COLO668 (cell line): ENCODE measurements around the gene MICAL2.

Source experiments
- DNase-seq: peaks from one replicate; lab custom pipeline; 2025; ENCODE audit not compliant: unreplicated experiment; lab: John Stamatoyannopoulos, UW

Gene MICAL2

DNA sequence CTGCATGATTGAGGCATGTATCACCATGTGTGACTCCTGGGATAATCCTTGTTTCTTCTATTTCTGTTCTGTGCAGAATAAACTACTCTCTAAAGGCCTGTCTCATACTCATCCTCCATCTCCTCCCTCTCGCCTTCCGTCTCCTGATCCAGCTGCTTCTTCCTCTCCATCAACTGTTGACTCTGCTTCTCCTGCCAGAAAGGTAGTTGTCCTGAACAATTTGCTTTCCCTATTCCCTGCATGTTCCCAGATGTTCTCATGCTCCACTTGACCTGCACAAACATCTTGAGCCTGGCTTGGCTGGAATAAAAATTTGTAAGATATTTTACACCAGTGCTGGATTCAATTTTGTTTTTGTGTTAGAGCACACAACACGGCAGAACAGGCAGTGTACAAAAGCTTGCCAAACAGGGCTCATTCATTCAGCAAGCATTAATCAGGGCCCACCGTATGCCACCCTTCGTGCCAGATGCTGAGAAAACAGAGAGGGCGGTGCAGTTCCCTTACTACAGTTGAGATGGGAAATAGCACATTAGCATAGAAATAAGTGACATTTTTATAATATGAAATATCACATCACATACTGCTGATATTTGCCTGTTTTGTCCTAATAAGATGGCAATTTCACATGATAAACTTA is 133.6 kb downstream of the MICAL2 start:
- no peak for DNase-seq

DNA sequence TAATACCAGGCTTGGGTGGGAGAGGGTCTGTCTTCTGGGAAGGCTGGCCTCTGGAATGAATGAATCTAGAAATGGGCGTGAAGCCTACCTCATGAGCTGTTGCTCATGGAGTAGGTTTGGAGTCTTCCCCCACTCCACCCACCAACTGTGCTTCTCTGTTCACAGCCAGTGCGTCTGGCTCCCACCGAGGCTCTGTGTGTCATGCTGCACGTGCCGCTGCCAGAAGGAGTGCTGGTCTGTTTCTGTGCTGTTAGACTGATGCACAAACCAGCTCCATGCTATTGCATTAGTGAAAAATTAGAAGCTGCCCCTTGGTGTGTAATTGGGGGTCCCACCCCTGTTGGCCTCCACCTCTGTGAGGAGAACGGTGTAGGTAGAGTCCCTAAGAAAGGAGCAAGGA is 134.7 kb downstream of the MICAL2 start:
- DNase-seq, result no peak

DNA sequence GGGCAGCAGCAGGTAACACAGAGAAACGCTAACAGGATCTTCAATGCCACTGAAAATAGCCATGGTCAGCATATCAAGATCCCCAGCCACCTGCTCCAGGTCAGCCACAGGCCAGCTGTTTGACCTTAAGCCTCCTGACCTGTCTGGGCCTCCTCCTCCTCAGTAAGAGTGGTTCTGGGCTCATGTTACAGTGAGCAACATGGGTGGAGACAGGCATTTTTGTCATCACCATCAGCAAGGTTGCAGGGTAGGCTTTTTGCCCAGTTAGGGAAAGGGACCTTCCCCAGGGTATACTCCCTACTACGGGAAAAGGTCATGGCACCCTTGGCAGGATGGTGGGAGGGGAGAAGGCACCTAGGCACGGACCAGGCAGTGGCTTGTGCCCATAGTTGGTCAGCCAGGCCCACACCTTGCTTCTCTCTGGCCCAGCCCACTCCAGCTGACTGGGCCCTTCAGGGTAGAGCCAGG is 135.2 kb downstream of the MICAL2 start:
- no peak for DNase-seq

DNA sequence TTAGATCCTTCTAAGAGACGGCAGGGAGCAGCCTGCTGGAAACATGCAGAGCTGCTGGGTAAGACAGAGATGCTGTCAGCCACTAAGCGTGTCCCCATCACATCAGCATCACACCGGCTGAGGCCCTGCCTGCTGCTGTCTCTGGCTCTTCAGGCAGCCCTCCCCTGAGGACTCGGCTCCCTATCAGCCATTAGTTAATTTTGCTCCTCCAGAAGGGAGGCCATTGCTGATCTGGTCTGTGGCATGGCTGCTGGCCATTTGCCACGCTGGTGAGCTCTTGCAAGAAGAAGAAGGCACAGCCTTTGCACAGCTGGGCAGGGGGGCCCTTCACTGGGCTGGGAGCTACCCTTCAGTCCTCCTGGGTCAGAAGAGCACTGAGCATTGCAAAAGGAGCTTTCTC is 135.8 kb downstream of the MICAL2 start:
- no peak for DNase-seq

DNA sequence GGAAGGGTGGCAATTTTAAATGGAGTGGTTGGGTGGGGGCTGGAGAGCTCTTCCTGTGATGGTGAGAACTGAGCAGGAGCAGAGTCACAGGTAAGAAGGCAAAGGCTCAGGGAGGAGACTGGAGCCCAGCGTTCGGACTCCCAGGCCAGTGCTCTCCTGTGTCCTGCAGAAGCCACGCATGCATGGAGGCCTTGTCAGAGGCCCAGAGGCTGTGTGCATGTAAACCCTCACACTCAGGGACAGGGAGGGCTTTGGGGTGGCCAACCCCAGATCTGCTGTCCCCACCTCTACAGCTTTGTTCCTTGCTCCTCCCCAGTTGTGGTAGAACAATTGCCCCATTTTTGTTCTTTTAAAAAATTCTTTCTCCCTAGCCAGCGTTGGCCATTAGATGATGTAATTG is 136.6 kb downstream of the MICAL2 start:
- no peak for DNase-seq

DNA sequence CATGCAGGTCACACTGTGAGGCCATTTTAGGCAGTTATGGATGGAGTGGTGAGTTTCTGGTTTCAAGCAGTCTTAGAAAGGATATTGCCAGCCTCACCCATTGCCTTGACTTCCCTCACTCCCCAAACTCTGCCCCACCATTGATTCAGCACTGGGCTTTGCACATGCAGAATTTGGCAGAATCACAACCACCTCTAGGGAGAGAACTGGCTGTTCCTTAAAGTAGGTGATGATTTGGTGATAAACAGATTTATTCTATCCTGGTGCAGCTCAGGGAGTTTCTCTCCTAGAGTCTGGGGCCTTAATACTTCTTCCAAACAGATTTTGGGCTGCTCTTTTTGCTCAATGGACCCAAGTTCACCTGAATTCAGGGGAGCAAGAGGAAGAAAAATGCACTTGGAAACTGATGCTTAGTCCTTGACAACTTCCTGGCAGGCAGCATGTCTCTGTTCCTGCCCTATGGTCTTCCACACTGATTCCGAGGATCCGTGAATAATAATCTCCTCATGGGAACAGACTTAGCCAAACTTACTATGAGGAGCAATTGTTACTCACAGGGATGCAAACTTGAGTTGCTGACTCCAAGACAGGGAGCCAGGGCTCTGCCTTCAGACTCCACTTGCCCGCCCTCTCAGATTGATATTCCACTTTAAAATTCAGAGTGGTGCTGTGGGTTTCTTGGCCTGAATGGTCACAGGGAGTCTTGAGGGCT is 137.3 kb downstream of the MICAL2 start:
- no peak for DNase-seq

DNA sequence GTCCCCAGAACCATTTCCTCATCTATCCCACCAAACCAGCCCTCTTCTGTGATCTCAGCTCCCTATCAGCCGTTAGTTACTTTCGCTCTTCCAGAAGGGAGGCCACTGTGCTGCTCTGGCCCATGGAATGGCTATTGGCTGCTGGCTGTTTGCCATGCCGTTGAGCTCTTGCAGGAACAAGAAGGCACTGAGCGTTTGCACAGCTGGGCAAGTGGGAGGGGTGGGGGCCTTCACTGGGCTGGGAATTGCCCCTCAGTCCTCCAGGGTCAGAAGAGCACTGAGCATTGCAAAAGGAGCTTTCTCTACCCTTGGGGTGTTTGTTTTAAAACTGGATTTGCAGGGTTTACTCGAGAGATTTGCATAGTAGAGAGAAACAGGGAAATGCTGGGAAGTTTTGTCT is 137.9 kb downstream of the MICAL2 start:
- DNase-seq, result peak; percentile 97

DNA sequence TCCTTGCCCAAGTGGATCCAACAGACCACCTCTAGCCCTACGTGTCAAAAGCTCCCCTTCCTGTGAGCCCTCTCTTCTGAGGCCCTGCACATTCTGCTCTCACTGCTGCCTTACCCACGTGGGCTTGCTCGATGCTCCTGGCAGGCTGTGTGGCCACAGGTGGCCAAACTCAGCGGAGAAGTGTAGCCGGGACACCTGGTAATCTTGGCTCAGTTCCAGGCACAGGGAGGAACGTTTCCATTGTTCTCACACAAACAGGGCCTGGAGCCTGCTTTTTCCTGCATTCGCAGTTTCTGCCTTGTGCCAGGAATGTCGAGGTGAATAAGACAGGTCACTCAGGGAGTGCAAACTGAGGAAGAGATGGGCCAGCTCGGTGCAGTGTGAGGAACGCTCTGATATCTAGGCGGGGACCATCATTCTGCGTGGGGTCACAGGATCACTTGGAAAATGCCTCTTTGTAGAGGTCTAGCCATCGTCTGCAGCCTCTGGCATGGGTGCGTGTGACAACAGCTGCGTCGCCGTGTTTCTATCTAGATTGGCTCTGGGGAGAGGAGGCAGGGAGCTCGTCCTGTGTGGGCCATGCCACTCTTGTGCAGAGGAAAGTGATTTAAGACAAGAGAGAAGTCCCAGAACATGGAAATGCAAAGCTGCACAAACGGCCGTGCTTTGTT is 139.3 kb downstream of the MICAL2 start:
- peak; percentile 95 for DNase-seq

DNA sequence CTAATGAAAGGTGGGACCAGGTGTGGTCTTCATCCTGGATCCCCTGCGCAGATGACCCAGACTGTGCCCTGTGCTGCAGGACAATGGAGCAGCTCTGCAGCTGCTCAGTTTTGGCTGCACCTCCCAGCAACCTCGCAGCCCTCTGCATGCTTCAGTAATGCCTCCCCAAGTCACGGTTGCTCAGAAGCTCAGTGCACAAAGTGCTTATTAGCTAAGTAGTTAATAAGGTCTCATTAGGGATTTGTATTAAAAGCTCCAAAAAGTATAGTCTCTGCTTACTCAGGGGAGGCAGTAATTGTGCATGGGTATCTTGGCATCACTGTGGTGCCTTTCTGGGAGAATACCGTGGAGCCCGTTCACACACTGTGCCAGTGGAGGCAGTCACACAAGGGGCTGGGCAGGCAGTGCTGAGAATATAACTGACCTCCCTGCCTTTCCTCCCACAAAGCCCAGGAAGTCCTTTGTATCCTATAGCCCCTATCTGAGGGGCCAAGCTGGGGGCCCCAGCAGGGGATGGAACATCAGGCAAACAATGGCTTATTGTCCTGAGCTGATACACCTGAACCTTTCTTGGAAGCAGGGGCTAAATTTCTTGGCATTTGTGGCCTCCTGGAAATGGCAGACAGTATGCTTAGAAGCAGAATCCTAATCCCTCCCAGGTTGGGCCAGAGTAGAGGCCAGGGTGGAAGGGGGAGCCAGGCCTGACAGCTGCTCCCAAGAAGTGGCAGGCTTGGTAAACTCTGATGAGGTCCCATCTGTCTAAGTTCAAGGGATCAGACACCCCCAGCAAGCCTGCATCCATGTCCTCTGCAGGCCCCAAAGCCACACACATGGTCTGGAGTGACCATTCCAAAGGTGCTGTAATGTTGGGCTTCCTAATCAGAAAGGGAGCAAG is 141.5 kb downstream of the MICAL2 start:
- DNase-seq, result peak; percentile 28

DNA sequence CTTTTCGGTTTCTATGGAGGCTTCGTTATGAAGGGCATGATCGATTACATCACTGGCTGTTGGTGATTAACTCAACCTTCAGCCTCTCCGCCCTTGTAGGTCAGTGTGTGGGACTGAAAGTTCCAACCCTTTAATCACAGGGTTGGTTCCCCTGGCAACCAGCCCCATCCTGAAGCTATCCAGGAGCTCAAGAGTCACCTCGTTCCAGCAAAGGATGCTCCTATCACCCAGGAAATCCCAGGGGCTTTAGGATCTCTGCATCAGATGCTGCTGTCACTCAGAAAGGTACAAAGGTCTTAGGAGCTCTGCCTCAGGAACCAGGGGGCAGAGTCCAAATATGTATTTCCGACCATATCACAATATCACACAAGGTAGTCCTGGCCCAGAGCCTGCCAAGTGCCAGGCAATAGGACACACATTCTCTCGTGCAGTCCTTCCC is 143.5 kb downstream of the MICAL2 start:
- DNase-seq, result peak; percentile 52

DNA sequence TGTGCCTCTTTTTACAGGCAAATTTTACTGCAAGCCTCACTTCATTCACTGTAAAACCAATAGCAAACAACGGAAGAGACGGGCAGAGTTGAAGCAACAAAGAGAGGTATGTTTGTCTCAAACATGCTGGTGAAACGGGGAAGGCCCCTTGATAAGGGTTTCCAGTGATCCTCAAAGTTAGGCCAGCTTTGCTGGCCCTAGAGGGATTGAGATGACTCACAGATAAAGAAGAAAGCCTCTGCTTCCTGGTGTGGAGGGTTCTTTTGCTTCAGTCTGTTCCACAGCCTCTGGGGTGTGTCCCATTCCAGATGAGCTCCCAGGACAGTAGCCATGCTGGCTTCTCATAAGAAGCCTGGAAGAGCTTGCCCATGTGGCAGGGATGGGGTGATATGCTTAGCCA is 148.1 kb downstream of the MICAL2 start:
- no peak for DNase-seq

DNA sequence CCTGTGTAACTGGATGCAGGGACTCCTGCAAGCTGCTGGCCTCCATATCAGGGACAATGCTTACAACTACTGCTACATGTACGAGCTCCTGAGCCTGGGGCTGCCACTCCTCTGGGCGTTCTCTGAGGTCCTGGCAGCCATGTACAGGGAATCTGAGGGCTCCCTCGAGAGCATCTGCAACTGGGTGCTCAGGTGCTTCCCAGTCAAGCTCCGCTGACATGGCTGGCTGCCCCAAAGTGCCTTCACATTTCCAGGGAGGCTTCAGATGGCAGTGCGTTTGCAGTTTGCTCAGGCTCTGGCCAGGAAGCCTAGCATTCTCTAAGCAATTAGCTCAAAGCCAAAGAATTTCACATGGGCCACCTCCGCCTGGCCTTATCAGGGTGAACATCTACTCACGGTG is 149.6 kb downstream of the MICAL2 start:
- DNase-seq, result no peak

DNA sequence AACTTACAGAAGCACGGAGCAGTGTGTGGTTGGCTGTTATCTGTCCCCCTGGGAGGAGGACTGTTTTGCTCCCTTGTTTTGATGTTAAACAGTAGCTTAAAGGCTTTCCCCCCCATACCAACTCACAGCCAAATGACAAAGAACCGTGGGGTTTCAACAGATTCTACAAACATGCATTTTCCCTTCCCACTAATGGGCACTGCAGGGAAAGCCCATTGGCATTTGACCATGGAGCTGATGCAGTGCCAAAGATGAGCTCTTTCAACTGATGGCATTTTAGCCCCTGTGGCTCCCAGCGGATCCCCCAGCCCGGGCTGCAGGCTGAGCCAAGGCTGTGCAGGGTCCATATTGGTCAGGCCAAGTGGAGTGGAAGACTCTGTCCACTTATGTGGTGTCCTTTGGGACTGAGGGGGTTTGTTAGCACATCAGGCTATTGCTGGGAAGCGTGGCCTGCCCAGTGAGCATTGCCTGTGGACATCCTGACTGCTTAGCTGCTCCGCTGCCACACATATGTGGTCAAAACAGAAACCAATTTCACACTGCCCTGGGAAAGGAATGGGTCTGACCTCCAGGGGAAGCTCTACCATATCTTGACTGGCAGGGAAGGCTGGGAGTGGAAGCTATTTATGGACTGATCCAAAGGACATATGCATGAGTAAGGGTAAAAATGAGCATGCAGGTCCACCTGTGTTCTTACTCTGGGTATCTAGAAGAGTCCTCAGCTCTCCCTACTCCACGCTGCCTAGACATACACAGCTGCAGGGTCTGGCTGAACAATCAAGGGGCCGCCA is 150.5 kb downstream of the MICAL2 start:
- DNase-seq, result no peak

DNA sequence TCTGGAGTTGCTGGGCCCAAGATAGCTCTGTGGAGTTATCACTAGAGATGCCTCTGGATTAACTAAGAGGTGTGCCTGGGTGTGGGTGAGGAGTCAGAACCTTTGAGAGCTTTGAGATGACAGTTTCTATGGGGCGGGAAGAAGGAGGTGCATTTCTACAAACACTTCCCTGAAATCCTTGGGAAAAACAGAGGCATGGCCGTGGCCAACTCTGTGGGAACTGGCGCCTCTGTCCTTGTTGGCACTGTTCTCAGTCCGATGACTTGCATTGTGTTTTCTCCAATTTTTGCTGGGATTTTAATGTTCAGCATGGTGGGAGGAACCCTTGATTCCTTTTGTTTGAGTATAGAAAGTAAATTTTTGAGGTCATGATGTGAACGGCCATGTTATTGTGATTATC is 151.2 kb downstream of the MICAL2 start:
- no peak for DNase-seq

DNA sequence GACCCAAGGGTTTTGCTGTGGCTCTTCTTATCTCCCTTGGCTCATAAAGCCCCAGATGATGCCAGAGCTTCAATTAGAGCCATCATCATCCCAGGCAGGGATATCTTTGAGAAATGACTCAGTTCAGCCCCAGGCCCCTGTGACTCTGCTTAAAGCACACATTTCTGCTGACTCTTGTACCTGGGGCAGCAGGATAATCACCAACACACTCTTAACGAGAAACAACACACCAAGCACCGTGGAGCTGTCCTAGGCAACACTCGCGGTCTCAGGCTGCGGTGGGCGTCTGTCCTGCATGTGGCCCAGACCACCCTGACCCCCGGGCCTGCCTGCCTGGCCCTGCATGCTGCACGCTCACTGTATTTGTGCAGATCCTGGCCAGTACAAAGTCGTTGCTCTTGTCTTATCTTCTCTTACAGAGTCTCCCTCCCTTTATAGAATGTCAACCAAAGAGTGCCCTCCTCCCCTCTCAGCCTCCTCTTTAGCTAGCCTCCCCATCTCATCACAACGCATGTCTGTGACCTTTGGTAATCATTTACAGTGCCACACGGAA is 152.8 kb downstream of the MICAL2 start:
- no peak for DNase-seq

DNA sequence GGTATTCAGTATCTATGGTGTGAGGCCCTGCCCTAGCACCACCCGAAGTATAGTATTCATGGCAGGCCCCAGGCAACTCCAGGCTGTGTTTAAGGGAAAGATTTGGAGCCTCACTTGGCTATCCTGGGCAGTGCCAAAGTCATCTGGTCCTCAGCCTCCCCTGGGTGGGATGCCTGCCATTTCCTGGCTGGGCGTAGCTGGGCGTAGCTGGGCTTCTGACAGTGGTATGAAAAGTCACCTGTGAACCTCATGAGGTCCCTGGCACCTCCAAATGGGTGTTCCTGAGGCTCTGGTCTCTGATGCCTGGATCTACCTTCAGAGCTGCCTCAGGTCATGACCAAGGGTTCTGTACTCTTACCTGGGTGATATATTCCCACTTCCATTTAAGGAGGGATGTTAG is 154.0 kb downstream of the MICAL2 start:
- DNase-seq, result no peak

DNA sequence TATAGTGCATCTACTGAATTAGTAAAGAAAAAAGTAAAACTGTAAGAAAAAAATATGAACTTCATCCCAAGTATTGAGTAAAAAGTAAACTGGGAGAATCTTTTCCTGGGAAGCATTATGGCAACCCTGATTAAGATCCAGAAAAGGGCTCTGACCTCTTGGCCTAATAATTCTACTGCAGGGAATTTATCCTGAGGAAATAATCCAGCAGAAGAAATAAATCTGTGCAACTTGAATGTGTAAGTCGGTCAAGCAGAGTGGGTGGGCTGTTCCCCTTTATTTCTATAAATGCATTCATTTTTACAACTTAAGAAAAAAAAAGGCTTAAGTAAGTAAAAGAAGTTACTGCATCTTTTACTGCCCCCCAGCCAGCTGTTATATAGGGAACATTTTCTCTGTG is 155.7 kb downstream of the MICAL2 start:
- DNase-seq, result no peak

DNA sequence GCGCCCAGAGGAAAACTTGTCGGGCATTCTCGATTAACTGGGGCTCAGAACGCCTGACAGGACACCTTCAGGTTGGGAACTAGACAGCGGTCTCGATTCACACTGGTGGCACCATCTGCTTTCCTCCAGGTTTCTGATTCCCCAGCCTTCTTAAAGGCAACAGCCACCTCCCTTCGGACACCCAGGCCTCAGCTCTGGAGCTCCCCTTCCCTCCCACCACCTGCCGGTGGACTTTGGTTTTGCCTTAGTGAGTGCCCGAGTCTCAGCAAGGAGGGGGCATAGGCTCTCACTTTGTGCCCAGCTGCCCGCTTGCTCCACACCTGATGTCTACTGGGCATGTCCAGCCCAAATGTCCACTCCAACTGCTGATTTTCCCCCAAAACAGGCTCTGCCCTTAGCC is 156.6 kb downstream of the MICAL2 start:
- no peak for DNase-seq

DNA sequence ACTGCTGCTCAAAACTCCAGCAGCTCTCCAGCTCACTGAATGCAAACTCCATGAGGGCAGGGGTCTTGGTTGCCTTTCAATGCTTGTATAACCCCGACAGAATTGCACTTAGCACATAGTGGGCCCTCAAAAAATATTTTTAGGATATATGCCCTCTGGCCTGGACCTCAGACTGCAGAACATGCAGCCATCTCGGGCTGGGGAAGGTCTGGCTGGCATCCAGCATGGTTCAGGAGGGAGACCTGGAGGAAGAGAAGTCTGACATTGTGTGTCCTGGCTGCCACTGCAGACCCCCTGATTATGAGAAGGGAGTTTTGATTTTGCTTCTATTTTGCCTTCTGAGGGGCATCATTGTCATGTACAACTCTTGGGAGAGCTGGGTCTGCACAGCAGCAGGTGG is 157.5 kb downstream of the MICAL2 start:
- DNase-seq, result no peak

DNA sequence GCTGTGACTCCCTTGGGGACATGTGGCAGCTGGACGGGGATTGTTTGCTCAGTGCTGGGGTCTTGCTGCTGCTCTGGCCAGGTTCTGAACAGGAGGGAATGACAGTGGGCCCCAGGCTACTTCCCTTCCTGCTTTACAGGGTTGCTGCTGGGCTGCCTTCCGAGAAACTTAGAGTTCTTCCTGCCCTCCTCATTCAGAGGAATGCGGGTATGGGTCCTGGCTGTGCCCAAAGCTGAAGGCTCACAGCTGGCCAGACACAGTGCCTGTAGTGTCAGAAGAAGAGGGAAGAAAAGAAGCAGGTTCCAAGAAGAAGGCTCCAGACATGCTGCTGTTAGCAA is 158.7 kb downstream of the MICAL2 start:
- DNase-seq, result no peak
